Bone marrow (tissue), 2 donors: Measurements from ENCODE around the gene PCDHB13.
A peak's percentile ranks its signal among the peaks of the same experiment; 100 is the strongest.
"Not testable (repeated sequence)": the region's sequence is repeated elsewhere in the genome, so short reads cannot be mapped to it uniquely, and the experiment has no call there.

Experiments
- DNase-seq, 2 donors: peaks; one replicate each; lab custom pipeline; 2025; lab: John Stamatoyannopoulos, UW

PCDHB13 gene

GRCh38 chr5:141201646-141202045 lies 12.1 kb upstream of the PCDHB13 start:
- DNase-seq, result not testable (repeated sequence)

GRCh38 chr5:141208478-141208877 lies 5.2 kb upstream of the PCDHB13 start, which contains the start of gene PCDHB12:
Gene PCDHB12 (plus strand): TSS chr5:141208719. CDS start chr5:141208908, 189 bp downstream.
- peak in 1 of 2 donors; percentile 23 for DNase-seq

GRCh38 chr5:141210281-141210680 lies 3.4 kb upstream of the PCDHB13 start:
- DNase-seq, result not testable (repeated sequence)

DNA sequence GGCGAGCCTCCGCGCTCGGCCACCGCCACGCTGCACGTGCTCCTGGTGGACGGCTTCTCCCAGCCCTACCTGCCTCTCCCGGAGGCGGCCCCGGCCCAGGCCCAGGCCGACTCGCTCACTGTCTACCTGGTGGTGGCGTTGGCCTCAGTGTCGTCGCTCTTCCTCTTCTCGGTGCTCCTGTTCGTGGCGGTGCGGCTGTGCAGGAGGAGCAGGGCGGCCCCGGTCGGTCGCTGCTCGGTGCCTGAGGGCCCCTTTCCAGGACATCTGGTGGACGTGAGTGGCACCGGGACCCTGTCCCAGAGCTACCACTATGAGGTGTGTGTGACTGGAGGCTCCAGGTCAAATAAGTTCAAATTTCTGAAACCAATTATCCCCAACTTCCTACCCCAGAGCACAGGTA lies 2.9 kb upstream of the PCDHB13 start:
- not testable (repeated sequence) for DNase-seq

DNA sequence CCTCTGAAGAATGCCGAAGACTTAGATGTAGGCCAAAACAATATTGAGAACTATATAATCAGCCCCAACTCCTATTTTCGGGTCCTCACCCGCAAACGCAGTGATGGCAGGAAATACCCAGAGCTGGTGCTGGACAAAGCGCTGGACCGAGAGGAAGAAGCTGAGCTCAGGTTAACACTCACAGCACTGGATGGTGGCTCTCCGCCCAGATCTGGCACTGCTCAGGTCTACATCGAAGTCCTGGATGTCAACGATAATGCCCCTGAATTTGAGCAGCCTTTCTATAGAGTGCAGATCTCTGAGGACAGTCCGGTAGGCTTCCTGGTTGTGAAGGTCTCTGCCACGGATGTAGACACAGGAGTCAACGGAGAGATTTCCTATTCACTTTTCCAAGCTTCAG lies 864 bp downstream of the PCDHB13 start:
- not testable (repeated sequence) for DNase-seq

DNA sequence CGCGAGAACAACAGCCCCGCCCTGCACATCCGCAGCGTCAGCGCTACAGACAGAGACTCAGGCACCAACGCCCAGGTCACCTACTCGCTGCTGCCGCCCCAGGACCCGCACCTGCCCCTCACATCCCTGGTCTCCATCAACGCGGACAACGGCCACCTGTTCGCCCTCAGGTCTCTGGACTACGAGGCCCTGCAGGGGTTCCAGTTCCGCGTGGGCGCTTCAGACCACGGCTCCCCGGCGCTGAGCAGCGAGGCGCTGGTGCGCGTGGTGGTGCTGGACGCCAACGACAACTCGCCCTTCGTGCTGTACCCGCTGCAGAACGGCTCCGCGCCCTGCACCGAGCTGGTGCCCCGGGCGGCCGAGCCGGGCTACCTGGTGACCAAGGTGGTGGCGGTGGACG lies 1.8 kb downstream of the PCDHB13 start:
- not testable (repeated sequence) for DNase-seq

GRCh38 chr5:141216035-141216434 lies 2.3 kb downstream of the PCDHB13 start:
- not testable (repeated sequence) for DNase-seq

DNA sequence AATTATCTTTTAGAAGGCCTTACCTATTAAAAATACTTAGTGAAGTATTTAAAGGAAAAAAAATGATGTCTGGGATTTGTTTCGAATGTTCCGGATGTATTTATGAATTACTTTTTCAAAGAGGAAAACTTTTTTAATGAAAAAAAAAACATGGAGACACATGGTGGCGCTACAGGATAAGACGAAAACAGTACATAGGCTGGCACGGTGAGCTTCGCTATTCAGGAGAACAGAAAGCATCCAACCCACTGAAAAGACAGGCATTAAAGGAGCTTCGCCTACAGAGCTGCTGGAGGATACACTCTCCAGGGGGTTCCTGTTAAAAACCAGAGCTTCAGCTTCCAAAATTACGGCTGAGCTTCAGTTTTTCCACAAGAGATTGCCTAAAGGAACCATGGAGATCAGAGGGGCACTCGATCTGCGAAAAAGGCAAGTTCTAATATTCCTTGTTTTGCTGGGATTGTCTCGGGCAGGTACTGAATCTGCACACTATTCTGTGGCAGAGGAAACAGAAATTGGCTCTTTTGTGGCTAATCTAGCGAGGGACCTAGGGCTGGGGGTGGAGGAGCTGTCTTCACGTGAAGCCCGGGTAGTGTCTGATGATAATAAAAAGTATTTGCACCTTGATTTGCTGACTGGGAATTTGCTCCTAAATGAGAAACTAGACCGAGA lies 9.5 kb downstream of the PCDHB13 start, which contains the start of gene PCDHB14:
Gene PCDHB14, plus strand, starts transcription at position 232 of the 672 bp plus-strand sequence. Its CDS starts 163 bp downstream, at position 395.
- no peak for DNase-seq

- DNase-seq, result not testable (repeated sequence)
Measured at GRCh38 chr5:141224844-141225243, 11.1 kb downstream of the PCDHB13 start.

GRCh38 chr5:141225421-141225820 lies 11.7 kb downstream of the PCDHB13 start:
- not testable (repeated sequence) for DNase-seq

- no peak for DNase-seq
Measured at GRCh38 chr5:141234109-141234667, 20.5 kb downstream of the PCDHB13 start.

- not testable (repeated sequence) for DNase-seq
Measured at GRCh38 chr5:141235922-141236321, 22.2 kb downstream of the PCDHB13 start.

- no peak for DNase-seq
Measured at GRCh38 chr5:141236516-141237313, 23.0 kb downstream of the PCDHB13 start.

GRCh38 chr5:141241496-141241895 lies 27.8 kb downstream of the PCDHB13 start:
- DNase-seq, result no peak

DNA sequence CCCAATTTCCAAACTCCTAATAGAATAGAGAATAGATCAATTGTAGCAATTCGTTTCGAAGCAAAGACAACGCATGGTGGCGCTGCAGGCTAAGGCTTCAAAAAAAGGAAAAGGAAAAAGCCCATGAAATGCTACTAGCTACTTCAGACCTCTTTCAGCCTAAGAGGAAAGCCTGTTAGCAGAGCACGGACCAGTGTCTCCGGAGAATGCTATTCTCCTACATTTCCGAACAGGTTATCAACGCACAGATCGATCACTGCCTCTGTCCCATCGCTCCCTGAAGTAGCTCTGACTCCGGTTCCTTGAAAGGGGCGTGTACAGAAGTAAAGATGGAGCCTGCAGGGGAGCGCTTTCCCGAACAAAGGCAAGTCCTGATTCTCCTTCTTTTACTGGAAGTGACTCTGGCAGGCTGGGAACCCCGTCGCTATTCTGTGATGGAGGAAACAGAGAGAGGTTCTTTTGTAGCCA lies 31.6 kb downstream of the PCDHB13 start, which contains the start of gene PCDHB15:
Gene PCDHB15, plus strand, starts transcription at position 146 of the 468 bp plus-strand sequence. Its CDS starts 184 bp downstream, at position 330.
- DNase-seq, result no peak

- not testable (repeated sequence) for DNase-seq
Measured at GRCh38 chr5:141246971-141247370, 33.3 kb downstream of the PCDHB13 start.

- DNase-seq, result not testable (repeated sequence)
Measured at GRCh38 chr5:141247434-141247833, 33.7 kb downstream of the PCDHB13 start.

DNA sequence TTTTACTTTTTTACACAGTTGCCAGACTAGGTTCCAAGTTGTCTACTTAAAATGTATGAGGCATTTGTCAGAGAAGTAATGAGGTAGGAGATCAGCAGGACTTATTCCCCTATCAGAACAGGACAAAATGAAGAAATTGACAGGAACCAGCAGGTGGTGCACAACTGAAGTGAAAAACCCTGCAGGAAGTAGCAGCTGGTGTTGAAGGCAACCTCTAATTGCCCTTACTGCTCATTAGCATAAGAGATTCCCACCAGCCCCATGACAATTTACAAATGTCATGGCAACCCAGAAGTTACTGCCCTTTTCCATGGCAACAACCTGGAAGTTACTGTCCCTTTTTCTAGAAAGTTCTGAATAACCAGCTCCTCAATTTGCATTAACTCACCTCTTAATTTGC lies 36.9 kb downstream of the PCDHB13 start:
- no peak for DNase-seq

- DNase-seq, result no peak
Measured at GRCh38 chr5:141258464-141258863, 44.7 kb downstream of the PCDHB13 start.

DNA sequence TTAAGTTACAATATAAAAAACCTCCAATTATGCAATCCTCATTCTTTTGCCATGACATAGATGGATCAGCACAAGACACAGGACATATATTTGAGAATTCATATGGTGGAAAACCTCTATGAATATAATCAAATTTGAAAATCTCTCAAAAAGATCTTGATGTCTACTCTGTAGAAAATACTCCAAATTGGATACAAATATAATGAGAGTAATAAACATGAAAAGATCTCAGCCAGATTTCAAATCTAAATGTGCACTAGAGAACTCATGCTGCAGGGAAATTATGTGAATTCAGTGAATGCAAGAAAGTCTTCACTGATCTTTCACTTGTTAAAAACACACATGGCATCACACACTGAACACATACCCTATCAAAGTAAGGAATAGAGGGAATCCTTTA lies 45.2 kb downstream of the PCDHB13 start:
- no peak for DNase-seq

DNA sequence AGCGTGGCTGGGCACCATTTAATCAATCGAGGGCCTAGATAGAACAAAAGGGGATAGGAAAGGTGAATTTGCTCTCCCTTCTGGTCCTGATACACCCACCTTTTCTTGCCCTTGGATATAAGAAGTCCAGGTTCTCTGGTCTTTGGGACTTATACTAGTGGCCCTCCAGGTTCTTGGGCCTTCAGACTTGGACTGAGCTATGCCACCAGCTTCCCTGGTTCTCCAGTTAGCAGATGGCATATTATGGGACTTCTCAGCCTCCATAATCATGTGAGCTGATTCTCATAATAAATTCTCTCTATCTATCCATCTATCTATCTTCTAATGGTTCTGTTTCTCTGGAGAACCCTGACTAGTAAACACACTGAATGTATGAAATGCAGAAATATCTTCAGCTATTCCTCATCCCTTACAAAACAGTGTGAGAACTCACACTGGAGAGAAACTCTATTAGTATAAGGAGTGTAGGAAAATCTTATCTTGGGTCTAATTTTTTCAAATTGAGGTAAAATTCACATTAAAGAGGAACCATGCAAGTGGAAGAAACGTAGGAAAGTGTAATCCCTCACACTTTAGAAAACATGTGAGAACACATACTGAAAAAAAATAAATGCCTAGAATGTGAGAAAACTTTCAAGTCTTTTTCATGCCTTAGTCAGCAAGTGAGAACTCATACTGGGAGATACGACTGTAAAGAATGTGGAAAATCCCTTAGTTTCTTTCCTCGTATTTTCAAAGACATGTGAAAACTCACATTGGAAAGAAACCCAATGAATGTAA lies 46.9 kb downstream of the PCDHB13 start:
- DNase-seq, result no peak

DNA sequence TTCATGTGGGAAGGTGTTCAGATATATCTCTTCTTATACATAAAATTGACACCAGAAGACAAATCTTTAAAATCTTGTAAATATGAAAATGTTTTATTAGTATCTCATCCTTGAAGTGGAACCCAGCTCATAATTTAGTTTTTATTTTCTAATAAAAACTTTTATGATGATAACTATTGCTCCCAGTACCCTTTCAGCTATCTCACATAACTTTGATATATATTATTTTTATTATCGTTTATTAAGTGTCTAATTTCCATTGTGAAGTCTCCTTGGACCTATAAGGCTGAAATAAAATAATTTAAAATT lies 47.5 kb downstream of the PCDHB13 start:
- no peak for DNase-seq
